Neural cell (in vitro differentiated cells): ENCODE measurements around the gene CUEDC1.

Experiments
- RAD21 ChIP-seq: fragments of 450-650 bp; conservative IDR thresholded peaks from 2 replicates; pipeline ENCODE4 v1.6.1; 2014; ENCODE audit warnings: antibody characterized with exemption, mild to moderate bottlenecking, moderate library complexity
- TAF1 ChIP-seq: IDR thresholded peaks from 2 replicates; pipeline ENCODE4 v1.6.1; 2012; ENCODE audit warnings: low read depth
- TF ChIP-seq, protein P1 (sequence below): fragments of 450-650 bp; IDR thresholded peaks from 2 replicates; pipeline ENCODE4 v1.5.1; 2014; ENCODE audit warnings: antibody characterized with exemption, mild to moderate bottlenecking, moderate library complexity; ENCODE audit not compliant: poor library complexity, severe bottlenecking

GRCh38 chr17:57885148-57885915 lies 69.9 kb downstream of the CUEDC1 start:
- TF ChIP-seq, protein P1, sequence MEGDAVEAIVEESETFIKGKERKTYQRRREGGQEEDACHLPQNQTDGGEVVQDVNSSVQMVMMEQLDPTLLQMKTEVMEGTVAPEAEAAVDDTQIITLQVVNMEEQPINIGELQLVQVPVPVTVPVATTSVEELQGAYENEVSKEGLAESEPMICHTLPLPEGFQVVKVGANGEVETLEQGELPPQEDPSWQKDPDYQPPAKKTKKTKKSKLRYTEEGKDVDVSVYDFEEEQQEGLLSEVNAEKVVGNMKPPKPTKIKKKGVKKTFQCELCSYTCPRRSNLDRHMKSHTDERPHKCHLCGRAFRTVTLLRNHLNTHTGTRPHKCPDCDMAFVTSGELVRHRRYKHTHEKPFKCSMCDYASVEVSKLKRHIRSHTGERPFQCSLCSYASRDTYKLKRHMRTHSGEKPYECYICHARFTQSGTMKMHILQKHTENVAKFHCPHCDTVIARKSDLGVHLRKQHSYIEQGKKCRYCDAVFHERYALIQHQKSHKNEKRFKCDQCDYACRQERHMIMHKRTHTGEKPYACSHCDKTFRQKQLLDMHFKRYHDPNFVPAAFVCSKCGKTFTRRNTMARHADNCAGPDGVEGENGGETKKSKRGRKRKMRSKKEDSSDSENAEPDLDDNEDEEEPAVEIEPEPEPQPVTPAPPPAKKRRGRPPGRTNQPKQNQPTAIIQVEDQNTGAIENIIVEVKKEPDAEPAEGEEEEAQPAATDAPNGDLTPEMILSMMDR, result no peak
- TF ChIP-seq RAD21, result no peak
- TF ChIP-seq TAF1, result no peak
